HCT116 (cell line): ENCODE data around the gene FLT3LG. TPM values are rescaled to one million over a fixed set of nuclear protein-coding genes. Genes with fewer than 3 reads are reported as not detected.

Experiments used
- ATAC-seq: fragments of 200-7000 bp; cut with Tn5 transposase; 2 replicates; pipeline ENCODE4 v1.9.1; 2020; ENCODE audit warnings: mild to moderate bottlenecking, moderate library complexity
- BruUV-seq: library from RNA; stranded (reverse); fragments of 400-500 nt; replicated peaks from 2 replicates; lab custom pipeline; 2021; lab: Mats Ljungman, UMichigan
- CTCF ChIA-PET: fragments of 300-600 bp; sonication (Branson Sonifier 250); formaldehyde crosslinking; loops from one replicate; lab custom pipeline; 2021; ENCODE audit warnings: antibody characterized with exemption; lab: Charles Lee
- POLR2A ChIA-PET: fragments of 300-600, 350-600 bp; sonication (Branson Sonifier 250); formaldehyde crosslinking; loops from one replicate; lab custom pipeline; 2021; ENCODE audit warnings: antibody characterized with exemption; lab: Charles Lee
- RAD21 ChIA-PET, 2 experiments: fragments of 300-600 bp; sonication (Branson Sonifier 250); formaldehyde crosslinking; loops; one replicate each; lab custom pipeline; 2023; ENCODE audit warnings: low total read pairs in 2 of 2; ENCODE audit not compliant: uncharacterized antibody in 2 of 2, unreplicated experiment in 2 of 2, low non-redundant PET in 1 of 2; lab: Charles Lee
- DNase-seq: peaks from one replicate; pipeline ENCODE4 v3.0.0-alpha.2; 2010; ENCODE audit warnings: low read depth, low spot score
- H2AFZ ChIP-seq: fragments of 200-600 bp; shearing (Covaris generic), sonication (generic); 2 replicates; pipeline ENCODE4 v1.6.1; 2017; ENCODE audit warnings: low read depth, mixed run types, mixed read lengths, antibody characterized with exemption, low read length; ENCODE audit not compliant: poor library complexity, severe bottlenecking
- H3K27ac ChIP-seq: 2 replicates; pipeline ENCODE4 v1.5.1; 2012; ENCODE audit warnings: low read depth, low read length
- H3K27me3 ChIP-seq: fragments of 200-600 bp; sonication (generic); 2 replicates; pipeline ENCODE4 v1.6.1; 2016; ENCODE audit warnings: mixed run types, low read length, mixed read lengths; ENCODE audit not compliant: insufficient read depth
- H3K36me3 ChIP-seq, 2 experiments: fragments of 200-500 bp in 1 of 2; fragments of 200-600 bp in 1 of 2; sonication (Bioruptor generic) in 1 of 2; sonication (generic) in 1 of 2; 2 replicates each; pipeline versions ENCODE4 v1.5.1 to v1.6.1; 2014 to 2016; ENCODE audit warnings: low read length in 2 of 2, inconsistent platforms in 1 of 2, mixed read lengths in 1 of 2, mixed run types in 1 of 2; ENCODE audit not compliant: insufficient read depth in 2 of 2, control insufficient read depth in 1 of 2
- H3K4me1 ChIP-seq, 2 experiments: fragments of 200-600 bp in 1 of 2; sonication (generic) in 1 of 2; 2 replicates each; pipeline versions ENCODE4 v1.5.1 to v1.6.1; 2012 to 2017; ENCODE audit warnings: low read length in 2 of 2, inconsistent platforms in 1 of 2, mild to moderate bottlenecking in 1 of 2, mixed read lengths in 1 of 2, mixed run types in 1 of 2, moderate library complexity in 1 of 2; ENCODE audit not compliant: insufficient read depth in 2 of 2, control insufficient read depth in 1 of 2
- H3K4me2 ChIP-seq: fragments of 200-600 bp; sonication (generic); 2 replicates; pipeline ENCODE4 v1.6.1; 2017; ENCODE audit warnings: mixed run types, low read length, mixed read lengths
- H3K4me3 ChIP-seq, 2 experiments: fragments of 200-600 bp in 1 of 2; sonication (generic) in 1 of 2; replicated peaks in 1 of 2; 2 replicates each; pipeline ENCODE4 v1.5.1; 2011 to 2016; ENCODE audit warnings: low read length in 2 of 2, control low read depth in 1 of 2, low read depth in 1 of 2, mild to moderate bottlenecking in 1 of 2, mixed read lengths in 1 of 2, mixed run types in 1 of 2
- H3K79me2 ChIP-seq: fragments of 200-600 bp; sonication (generic); 2 replicates; pipeline ENCODE4 v1.6.1; 2017; ENCODE audit warnings: mild to moderate bottlenecking, mixed run types, low read length, moderate library complexity, mixed read lengths; ENCODE audit not compliant: insufficient read depth
- H3K9ac ChIP-seq: fragments of 200-600 bp; sonication (generic); 2 replicates; pipeline ENCODE4 v1.6.1; 2016; ENCODE audit warnings: low read length, mixed read lengths
- H3K9me2 ChIP-seq: fragments of 200-600 bp; sonication (generic), shearing (Covaris generic); 2 replicates; pipeline ENCODE4 v1.6.1; 2017; ENCODE audit warnings: mixed run types, mild to moderate bottlenecking, moderate library complexity; ENCODE audit not compliant: insufficient read depth
- H3K9me3 ChIP-seq, 2 experiments: fragments of 200-500 bp in 1 of 2; fragments of 200-600 bp in 1 of 2; sonication (Bioruptor generic) in 1 of 2; sonication (generic) in 1 of 2; 2 replicates each; pipeline ENCODE4 v1.6.1; 2014 to 2017; ENCODE audit warnings: low read length in 2 of 2, mixed read lengths in 2 of 2, inconsistent platforms in 1 of 2, low read depth in 1 of 2, mild to moderate bottlenecking in 1 of 2, mixed run types in 1 of 2, moderate library complexity in 1 of 2; ENCODE audit not compliant: control insufficient read depth in 1 of 2, insufficient read depth in 1 of 2
- H4K20me1 ChIP-seq: fragments of 200-600 bp; sonication (generic), shearing (Covaris generic); 2 replicates; pipeline ENCODE4 v1.6.1; 2017; ENCODE audit warnings: mixed run types, mild to moderate bottlenecking, moderate library complexity; ENCODE audit not compliant: insufficient read depth
- ELF1 ChIP-seq: IDR thresholded peaks from 2 replicates; pipeline ENCODE4 v1.6.1; 2012; ENCODE audit warnings: low read depth, borderline replicate concordance
- EZH2phosphoT487 ChIP-seq: fragments of 200-600 bp; IDR thresholded peaks from 2 replicates; pipeline ENCODE4 v1.6.1; 2018; ENCODE audit warnings: antibody characterized with exemption, borderline replicate concordance
- FOSL1 ChIP-seq: IDR thresholded peaks from 2 replicates; pipeline ENCODE4 v1.6.1; 2012; ENCODE audit warnings: low read depth
- POLR2A ChIP-seq: IDR thresholded peaks from 2 replicates; pipeline ENCODE4 v1.7.0; 2011; ENCODE audit warnings: borderline replicate concordance; ENCODE audit not compliant: insufficient read depth, insufficient read length; ENCODE audit errors: extremely low read depth
- POLR2AphosphoS5 ChIP-seq: IDR thresholded peaks from 2 replicates; pipeline ENCODE4 v1.6.1; 2011; ENCODE audit warnings: mild to moderate bottlenecking, low read depth, low read length, moderate library complexity
- RAD21 ChIP-seq: IDR thresholded peaks from 2 replicates; pipeline ENCODE4 v1.6.1; 2012; ENCODE audit warnings: low read depth, mild to moderate bottlenecking
- SIN3A ChIP-seq: IDR thresholded peaks from 2 replicates; pipeline ENCODE4 v1.6.1; 2012; ENCODE audit warnings: low read depth
- SRF ChIP-seq: IDR thresholded peaks from 2 replicates; pipeline ENCODE4 v1.6.1; 2012; ENCODE audit warnings: low read depth
- TCF7L2 ChIP-seq: IDR thresholded peaks from 2 replicates; pipeline ENCODE4 v1.7.0; 2011; ENCODE audit warnings: borderline replicate concordance, inconsistent platforms; ENCODE audit not compliant: insufficient read depth, insufficient read length; ENCODE audit errors: extremely low read depth
- YY1 ChIP-seq: IDR thresholded peaks from 2 replicates; pipeline ENCODE4 v1.6.1; 2011; ENCODE audit warnings: low read length, low read depth, moderate library complexity, mild to moderate bottlenecking; ENCODE audit not compliant: insufficient replicate concordance; ENCODE audit errors: extremely low read depth
- ZFX ChIP-seq: fragments of 450-650 bp; IDR thresholded peaks from 2 replicates; pipeline ENCODE4 v1.6.1; 2017
- ZNF274 ChIP-seq: fragments of 200-500 bp; sonication (Bioruptor generic); IDR thresholded peaks from 2 replicates; pipeline ENCODE4 v1.6.1; 2014; ENCODE audit warnings: mild to moderate bottlenecking, low read depth, low read length, inconsistent platforms
- intact Hi-C: fragments of 100-400 bp; cut with micrococcal nuclease; formaldehyde crosslinking; loops from 2 replicates; pipeline ENCODE4 v1.10.0; 2022
- total RNA-seq: library from RNA; stranded (reverse); gene quantifications from one replicate; pipeline ENCODE4 v1.2.1, GENCODE V29; 2021; ENCODE audit not compliant: unreplicated experiment
- TF ChIP-seq, protein P1 (sequence below): IDR thresholded peaks from 2 replicates; pipeline ENCODE4 v1.6.1; 2012
- TF ChIP-seq, protein P2 (sequence below): IDR thresholded peaks from 2 replicates; pipeline ENCODE4 v1.6.1; 2011; ENCODE audit warnings: mild to moderate bottlenecking, low read length, moderate library complexity; ENCODE audit not compliant: insufficient replicate concordance; ENCODE audit errors: extremely low read depth

The FLT3LG gene
- total RNA-seq, 1 experiment from 2014 or later = 3.8 TPM

- Histone ChIP-seq H3K9me2 (no peaks in the 10 kb centered on the region), H3K27ac (peak overlapping the region; percentile 86), H4K20me1 (peaks cover 14% of the 10 kb centered on the region; the same call in 1 of the 2 replicates), H3K9me3 (no peaks in the 10 kb centered on the region), H3K4me1 (peaks cover 15 to 61% of the 10 kb centered on the region in 2 experiments), H3K4me2 (peak overlapping the region; percentile 85), H3K4me3 (peak overlapping the region; percentile 90 to 96), H3K9ac (peak overlapping the region; percentile 99), H3K79me2 (peaks cover 33% of the 10 kb centered on the region), H2AFZ (no peak overlapping the region), H3K36me3 (peaks cover 13 to 28% of the 10 kb centered on the region in 2 experiments), H3K27me3 (no peaks in the 10 kb centered on the region)
- TF ChIP-seq POLR2AphosphoS5 (peak; percentile 55; the same call in 1 of the 2 replicates), SIN3A (peak; percentile 76), ELF1 (no peak), TCF7L2 (peak; percentile 70)
- TF ChIP-seq, protein P1, sequence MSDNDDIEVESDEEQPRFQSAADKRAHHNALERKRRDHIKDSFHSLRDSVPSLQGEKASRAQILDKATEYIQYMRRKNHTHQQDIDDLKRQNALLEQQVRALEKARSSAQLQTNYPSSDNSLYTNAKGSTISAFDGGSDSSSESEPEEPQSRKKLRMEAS = peak; percentile 89
- BruUV-seq = no TSS peak
- CTCF ChIA-PET = no interaction called here
- RAD21 ChIA-PET = no interaction called here
- POLR2A ChIA-PET = interaction anchor here (1.7 to 3.2 kb wide), 2 partner anchors 143 to 179 kb away, joined by 7 to 15 read pairs; partner anchors contain the start of genes PRMT1 and RRAS
- intact Hi-C loops = no loop called here
- no peak for DNase-seq
- no peak for ATAC-seq
These were observed 23.2 kb downstream of the FLT3LG start for GRCh38 chr19:49497047-49497788.

GRCh38 chr19:49497789-49498103 lies 23.7 kb downstream of the FLT3LG start:
- ChIA-PET RAD21 (no interaction called here), POLR2A (no interaction called here), CTCF (no interaction called here)
- no TSS peak for BruUV-seq
- Histone ChIP-seq H3K36me3 (peaks cover 13 to 28% of the 10 kb centered on the region in 2 experiments), H3K4me3 (peak overlapping the region; percentile 90 to 96), H3K9me3 (no peaks in the 10 kb centered on the region), H3K27ac (peak overlapping the region; percentile 86), H3K27me3 (no peaks in the 10 kb centered on the region), H3K9ac (peak overlapping the region; percentile 99), H2AFZ (no peak overlapping the region), H3K79me2 (peaks cover 33% of the 10 kb centered on the region), H3K4me2 (peak overlapping the region; percentile 85), H3K4me1 (peaks cover 13 to 57% of the 10 kb centered on the region in 2 experiments), H3K9me2 (no peaks in the 10 kb centered on the region), H4K20me1 (peaks cover 14% of the 10 kb centered on the region; the same call in 1 of the 2 replicates)
- intact Hi-C loops = no loop called here
- DNase-seq (no peak), ATAC-seq (no peak)
- TF ChIP-seq ZNF274 (no peak), SIN3A (no peak), POLR2A (no peak), YY1 (no peak), EZH2phosphoT487 (no peak), SRF (no peak), FOSL1 (no peak), RAD21 (no peak), ZFX (no peak)
- TF ChIP-seq, protein P2, sequence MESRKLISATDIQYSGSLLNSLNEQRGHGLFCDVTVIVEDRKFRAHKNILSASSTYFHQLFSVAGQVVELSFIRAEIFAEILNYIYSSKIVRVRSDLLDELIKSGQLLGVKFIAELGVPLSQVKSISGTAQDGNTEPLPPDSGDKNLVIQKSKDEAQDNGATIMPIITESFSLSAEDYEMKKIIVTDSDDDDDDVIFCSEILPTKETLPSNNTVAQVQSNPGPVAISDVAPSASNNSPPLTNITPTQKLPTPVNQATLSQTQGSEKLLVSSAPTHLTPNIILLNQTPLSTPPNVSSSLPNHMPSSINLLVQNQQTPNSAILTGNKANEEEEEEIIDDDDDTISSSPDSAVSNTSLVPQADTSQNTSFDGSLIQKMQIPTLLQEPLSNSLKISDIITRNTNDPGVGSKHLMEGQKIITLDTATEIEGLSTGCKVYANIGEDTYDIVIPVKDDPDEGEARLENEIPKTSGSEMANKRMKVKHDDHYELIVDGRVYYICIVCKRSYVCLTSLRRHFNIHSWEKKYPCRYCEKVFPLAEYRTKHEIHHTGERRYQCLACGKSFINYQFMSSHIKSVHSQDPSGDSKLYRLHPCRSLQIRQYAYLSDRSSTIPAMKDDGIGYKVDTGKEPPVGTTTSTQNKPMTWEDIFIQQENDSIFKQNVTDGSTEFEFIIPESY = no peak
